GM18507 (cell line): Measurements from ENCODE around the gene OPHN1.

ENCODE experiments used
- DNase-seq: peaks from one replicate; pipeline ENCODE4 v3.0.0; 2011; ENCODE audit warnings: low read depth; ENCODE audit not compliant: insufficient read length; ENCODE audit errors: extremely low spot score
- FAIRE-seq: peaks from 2 replicates; lab custom pipeline; 2011; peaks lifted over from hg19 to GRCh38; lab: Jason Lieb, UNC

The OPHN1 gene, protein sequence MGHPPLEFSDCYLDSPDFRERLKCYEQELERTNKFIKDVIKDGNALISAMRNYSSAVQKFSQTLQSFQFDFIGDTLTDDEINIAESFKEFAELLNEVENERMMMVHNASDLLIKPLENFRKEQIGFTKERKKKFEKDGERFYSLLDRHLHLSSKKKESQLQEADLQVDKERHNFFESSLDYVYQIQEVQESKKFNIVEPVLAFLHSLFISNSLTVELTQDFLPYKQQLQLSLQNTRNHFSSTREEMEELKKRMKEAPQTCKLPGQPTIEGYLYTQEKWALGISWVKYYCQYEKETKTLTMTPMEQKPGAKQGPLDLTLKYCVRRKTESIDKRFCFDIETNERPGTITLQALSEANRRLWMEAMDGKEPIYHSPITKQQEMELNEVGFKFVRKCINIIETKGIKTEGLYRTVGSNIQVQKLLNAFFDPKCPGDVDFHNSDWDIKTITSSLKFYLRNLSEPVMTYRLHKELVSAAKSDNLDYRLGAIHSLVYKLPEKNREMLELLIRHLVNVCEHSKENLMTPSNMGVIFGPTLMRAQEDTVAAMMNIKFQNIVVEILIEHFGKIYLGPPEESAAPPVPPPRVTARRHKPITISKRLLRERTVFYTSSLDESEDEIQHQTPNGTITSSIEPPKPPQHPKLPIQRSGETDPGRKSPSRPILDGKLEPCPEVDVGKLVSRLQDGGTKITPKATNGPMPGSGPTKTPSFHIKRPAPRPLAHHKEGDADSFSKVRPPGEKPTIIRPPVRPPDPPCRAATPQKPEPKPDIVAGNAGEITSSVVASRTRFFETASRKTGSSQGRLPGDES

DNA sequence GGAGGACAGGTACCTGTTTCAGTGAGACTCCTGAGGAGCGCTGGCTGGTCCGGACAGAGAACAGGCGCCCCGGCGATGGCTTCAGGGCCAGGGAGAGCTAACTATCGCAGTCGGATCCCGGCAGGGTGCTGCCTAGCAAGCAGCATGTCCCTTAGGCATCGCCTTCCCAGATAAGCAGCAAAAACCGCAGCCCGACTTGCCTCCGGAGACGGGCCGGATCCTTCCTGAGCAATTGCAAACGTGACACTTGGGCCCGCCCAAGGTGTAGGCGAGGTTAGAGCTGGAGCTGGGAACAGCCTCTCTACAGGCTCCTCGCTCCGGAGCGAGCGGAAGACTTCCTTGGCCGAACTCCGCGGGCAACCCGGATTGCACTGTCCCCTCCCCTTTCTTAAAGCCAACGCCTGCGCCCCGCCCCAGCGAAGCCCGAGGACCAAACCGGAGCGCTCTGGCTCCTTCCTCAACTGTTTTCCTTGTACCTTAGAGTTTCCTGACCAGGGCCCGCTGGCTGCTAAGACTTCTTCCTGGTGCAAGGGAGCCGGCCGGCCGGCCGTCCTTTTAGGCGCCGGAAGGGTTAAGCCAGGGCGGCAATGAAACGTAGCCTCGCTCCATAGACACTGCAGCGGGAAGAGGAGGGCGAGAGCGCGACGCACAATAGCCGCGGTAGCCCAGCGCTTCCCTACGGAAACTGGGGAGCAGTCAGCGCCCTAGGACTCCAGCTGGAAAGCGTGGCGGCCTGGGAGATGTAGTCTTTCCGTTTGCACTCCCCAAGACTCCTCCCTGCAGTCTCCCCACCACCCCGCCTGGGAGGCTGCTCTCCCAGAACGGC lies at the start of gene OPHN1:
OPHN1 (minus strand) TSS at position 341 of the 826 bp plus-strand sequence. CDS start 475 bp downstream, outside the sequence.
- FAIRE-seq (no peak), DNase-seq (no peak)

DNA sequence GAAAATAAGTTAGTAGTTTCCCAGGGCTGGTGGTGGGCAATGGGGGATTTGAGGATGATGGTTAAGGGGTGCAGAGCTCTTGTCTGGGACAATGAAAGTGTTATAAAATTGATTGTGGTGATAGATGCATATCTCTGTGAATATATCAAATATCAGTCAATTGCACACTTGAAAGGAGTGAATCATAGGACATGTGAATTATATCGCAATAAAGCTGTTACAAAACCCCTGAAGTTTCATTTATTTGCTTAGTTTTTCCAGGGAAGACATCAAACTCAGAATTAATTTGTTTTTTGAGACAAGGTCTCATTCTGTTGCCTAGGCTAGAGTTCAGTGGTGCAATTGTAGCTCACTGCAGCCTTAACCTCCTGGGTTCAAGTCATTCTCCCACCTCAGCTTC lies 47.7 kb upstream of the OPHN1 start:
- DNase-seq (no peak), FAIRE-seq (no peak)

DNA sequence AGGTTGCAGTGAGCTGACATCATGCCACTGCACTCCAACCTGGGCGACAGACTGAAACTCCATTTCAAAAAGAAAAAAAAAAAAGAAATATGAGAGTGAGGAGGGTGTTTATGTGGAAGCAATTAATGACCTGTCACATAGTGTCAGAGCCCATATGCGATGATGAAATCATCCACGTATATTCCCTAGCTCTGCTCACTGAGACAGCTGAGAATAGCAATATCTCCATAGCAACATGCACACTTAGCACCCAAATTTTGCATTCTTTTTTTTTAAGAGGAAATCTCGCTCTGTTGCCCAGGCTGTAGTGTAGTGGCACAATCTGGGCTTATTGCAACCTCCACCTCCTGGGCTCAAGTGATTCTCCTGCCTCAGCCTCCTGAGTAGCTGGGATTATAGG lies 31.5 kb upstream of the OPHN1 start:
- DNase-seq (no peak), FAIRE-seq (no peak)

DNA sequence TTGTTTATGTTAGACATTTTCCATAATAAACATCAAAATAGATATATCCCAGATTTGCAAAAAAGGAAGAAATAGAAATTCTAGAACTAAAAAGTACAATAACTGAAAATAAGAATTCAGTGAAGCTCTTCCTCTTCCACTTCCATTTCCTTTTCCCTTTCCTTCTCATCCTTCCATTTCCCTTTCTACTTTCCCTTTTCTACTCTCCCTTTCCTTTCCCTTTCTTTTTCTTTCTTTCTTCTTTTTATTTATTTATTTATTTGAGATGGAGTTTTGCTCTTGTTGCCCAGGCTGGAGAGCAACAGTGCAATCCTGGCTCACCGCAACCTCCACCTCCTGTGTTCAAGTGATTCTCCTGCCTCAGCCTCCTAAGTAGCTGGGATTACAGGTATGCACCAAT lies 30.6 kb upstream of the OPHN1 start:
- no peak for FAIRE-seq

DNA sequence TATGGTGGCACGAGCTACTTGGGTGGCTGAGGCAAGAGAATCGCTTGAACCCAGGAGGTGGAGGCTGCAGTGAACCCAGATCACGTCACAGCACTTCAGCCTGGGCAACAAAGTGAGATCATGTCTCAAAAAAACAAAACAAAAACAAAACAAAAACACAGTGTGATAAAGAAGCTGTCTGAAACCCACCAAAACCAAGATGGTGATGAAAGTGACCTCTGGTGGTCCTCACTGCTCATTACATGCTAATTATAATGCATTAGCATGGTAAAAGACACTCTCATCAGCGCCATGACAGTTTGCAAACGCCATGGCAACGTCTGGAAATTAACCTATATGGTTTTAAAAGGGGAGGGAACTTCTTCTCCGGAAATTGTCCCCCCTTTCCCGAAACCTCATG lies 29.4 kb upstream of the OPHN1 start:
- no peak for DNase-seq
- peak; percentile 68 for FAIRE-seq

More for the DNA sequence above, 30.6 kb upstream of the OPHN1 start:
- no peak for DNase-seq

DNA sequence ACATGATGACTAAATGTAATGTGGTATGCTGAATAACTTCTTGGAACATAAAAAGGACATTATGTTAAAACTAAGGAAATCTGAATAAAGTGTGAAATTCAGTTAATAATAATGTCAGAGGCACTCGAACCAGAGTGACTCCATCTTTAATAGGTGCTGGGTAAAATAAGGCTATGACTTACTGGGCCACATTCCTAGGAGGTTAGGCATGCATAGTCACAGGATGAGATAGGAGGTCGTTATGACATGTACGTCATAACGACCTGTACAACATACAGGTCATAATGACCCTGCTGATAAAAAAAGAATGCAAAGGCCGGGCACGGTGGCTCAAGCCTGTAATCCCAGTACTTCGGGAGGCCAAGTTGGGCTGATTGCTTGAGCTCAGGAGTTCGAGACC lies 28.9 kb upstream of the OPHN1 start:
- DNase-seq (no peak), FAIRE-seq (no peak)

DNA sequence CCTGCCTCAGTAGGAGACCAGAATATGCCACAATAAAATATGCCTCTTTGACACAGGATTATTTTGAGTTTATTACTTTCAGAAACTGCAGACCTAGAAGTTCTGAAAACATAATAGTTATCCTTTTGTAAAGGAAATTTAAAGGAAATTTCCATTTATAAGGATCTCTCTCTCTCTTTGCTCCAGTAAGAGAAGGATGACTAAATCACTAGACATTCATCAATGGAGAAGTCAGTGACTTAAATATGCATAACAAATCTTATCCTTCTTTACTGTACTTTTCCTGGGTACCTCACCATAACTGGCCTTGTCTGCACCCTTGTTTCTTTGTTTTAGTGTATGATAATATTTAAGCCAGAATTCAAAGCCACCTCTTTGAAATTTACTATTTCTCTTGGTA lies 28.3 kb upstream of the OPHN1 start:
- no peak for DNase-seq

DNA sequence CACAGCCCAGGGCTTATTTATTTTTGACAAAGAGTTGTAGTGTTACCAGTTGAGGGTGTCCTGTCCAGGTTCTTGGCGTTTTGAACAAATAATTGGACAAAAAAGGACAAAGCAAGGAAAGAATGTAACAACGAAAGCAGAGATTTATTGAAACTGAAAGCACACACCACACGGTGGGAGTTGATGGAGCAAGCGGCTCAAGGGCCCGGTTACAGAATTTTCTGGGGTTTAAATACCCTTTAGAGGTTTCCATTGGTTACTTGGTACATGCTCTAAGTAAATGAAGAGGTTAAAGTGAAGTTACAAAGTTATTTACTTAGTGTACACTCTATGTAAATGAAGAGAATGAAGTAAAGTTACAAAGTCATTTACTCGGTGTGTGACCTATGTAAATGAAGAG lies 27.8 kb upstream of the OPHN1 start:
- FAIRE-seq (no peak), DNase-seq (no peak)

More for the DNA sequence above, 28.3 kb upstream of the OPHN1 start:
- no peak for FAIRE-seq

DNA sequence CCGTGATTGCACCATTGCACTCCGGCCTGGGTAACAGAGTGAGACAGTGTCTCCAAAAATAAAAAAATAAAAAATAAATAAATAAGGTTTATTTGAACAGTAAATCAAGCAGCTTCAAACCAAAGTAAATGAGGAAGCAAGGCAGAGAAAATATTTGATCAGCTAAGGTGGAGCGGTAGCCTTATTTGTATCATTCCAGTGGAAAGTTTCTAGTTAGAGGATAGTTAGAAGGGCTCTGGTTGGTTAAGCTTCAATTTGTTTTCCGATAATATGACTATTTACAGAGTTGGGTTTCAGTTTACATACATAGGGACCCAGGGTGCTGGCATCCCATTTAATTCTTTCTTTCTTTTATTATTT lies 21.8 kb upstream of the OPHN1 start:
- DNase-seq, result no peak
- FAIRE-seq, result no peak

DNA sequence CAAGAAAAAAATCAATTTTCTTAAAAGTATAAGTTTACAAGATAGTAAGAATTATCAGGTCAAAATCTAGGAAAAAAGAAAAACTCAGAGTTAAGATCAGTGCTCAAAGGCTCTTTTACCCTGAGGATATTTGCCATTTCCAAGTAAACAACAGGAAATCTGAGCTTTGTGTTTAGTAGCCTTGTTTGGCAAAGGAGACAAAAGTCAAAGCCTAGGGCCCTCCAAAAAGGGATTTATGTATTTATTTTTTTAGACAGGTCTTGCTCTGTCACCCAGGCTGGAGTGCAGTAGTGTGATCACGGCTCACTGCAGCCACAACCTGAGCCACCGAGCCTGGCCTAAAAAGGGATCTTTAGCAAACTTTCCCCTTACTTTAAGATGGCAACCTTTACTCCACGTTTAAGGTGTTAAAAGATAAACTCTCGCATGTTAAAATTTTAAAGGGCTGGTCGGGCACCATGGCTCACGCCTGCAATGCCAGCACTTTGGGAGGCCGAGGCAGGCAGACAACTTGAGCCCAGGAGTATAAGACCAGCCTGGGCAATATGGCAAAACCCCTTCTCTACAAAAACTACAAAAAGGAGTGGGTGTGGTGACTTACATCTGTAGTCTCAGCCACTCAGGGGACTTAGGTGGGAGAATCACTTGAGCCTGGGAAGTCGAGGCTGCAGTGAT lies 21.3 kb upstream of the OPHN1 start:
- FAIRE-seq, result no peak
- DNase-seq, result no peak

DNA sequence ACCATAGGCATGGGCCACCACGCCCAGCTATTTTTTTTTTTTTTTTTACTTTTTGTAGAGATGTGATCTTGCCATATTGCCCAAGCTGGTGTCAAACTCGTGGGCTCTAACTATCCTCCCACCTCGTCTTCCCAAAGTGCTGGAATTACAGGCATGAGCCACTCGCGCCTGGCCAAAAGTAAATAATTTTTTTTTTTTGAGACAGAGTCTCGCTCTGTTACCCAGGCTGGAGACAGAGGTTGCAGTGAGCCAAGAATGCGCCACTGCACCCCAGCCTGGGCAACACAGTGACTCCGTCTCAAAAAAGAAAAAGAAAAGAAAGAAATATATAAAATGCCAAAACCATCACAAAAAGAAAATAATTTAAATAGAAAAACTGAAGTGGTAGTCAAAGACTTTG lies 18.4 kb upstream of the OPHN1 start:
- DNase-seq (no peak), FAIRE-seq (no peak)

DNA sequence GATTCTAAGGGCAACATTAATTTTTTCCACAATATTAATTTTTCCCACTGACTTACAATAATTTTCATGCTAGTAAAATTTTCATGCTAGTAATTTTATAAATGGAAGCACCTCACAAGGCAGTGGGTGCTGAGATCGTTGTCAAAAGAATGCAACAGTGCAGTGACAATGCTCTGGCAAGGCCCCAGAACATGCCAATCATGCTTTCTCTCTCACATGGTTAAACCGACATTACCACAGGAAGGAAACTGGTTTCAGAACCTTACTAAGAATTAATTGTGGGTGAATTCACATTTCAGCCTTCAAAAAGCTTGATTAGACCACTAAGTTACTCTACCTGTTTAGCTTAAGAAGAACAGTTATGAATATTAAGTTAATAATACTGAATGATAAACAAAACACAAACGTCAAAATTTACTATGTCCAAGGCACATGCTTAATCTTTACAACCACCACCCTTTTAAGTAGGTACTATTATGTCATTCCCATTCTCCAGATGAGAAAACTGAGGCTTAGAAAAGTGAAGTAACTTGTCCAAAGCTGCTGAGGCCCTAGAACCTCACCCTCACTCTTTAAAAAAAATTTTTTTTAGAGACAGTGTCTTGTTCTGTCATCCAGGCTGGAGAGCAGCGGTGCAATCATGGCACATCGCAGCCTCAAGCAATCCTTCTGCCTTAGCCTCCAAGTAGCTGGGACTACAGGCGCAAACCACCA lies 10.0 kb upstream of the OPHN1 start:
- DNase-seq (no peak), FAIRE-seq (no peak)

DNA sequence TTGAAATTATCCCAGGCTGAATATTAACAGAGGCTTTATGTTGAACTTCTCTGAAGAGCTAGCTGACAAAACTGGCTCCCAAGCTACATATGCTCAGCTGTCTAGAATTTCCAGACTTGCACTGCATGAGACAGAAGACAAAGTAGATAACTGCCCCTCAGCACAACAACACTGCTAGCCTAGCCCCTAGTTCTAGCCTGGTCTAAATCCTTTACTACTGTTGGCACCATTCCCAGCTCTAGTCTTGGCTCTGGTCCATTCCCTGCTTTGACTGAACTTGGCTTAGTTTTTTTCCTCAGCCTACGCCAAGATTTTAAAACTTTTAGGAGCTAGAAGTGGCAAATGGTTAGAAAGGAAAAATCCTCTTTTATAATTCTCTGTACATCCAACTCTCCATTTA lies 7.6 kb upstream of the OPHN1 start:
- FAIRE-seq, result no peak

DNA sequence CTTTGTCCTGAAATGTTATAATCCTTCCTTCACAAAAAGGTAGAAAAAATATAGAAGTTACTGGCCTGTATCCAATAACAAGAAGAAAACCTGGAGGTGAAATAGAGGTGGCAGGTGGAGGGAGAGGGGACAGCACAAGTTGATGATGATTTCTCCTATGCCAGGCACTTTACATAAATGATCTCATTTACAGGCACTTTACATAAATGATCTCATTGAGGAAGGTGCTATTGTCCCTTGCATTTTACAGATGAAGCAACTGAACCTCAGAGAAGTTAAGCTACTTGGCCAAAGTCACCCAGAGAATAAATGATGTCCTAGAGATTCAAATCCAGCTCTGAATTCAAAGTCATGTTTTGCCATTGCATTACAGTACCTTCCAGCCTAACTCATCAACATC lies 7.1 kb upstream of the OPHN1 start:
- FAIRE-seq, result no peak
- DNase-seq, result no peak

More for the DNA sequence above, 7.6 kb upstream of the OPHN1 start:
- DNase-seq, result no peak

DNA sequence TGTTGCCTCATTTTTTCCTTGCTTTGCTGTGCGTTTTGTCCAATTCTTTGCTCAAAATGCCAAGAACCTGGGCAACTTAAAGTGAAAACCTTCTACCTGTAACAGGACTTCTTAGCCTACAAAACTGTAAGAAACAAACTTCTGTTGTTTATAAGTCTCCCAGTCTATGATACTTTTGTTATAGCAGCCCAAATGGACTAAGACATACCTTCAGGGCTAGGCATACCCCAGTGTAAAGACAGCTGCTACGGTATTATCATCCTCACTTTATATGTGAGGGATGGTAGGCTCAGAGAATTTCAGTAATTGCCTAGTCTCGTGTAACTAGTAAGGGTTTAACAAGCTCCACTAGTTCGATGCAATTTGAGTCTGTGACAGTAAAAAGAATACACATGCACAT lies 6.0 kb upstream of the OPHN1 start:
- DNase-seq (no peak), FAIRE-seq (no peak)

DNA sequence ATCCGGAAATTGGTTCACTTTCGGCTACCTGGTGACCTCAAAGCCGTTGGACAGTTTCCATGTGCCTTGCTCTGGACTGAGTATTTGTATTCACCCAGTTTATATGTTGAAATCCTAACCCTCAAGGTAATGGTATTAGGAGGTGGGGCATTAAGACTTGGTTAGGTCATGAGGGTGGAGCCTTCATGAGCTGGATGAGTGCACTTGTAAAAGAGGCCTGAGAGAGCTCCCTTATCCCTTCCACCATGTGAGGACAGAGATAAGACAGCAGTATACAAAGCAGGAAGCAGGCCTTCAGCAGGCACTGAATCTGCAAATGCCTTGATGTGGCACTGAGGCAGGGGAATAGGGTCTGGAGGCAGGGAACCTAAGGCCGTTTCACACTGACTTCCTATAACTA lies 5.3 kb upstream of the OPHN1 start:
- FAIRE-seq (no peak), DNase-seq (no peak)

DNA sequence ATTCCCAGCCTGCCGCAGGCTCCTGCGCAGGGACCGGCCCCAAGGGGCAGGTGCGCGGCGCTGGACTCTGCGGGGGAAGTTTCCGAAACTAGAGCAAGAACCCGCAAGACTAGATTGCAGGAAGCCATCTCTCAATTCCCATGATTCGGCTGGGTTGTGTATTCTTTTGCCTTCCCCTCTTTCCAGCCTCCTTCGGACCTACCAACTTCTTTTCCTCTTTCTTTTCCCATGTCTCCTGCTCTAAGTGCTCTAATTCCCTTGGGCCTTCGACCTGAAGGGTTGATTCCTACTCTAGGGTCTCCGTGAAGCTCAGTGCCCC lies 645 bp upstream of the OPHN1 start:
- no peak for FAIRE-seq

DNA sequence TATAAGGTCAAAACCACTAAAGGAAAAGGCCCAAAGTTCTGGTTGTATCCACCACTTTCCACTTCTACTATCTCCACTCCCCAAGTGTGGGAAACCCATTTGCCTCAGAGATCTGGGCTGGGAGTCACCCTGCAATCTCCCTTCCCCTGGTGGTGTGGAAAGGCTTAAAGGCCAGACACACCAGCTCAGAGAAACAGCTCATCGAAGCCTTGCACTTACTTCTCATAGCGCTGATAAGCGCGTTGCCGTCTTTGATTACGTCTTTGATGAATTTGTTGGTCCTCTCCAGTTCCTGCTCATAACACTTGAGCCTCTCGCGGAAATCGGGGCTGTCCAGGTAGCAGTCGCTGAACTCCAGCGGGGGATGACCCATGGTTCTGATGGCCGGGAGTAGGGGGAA lies 647 bp downstream of the OPHN1 start:
- DNase-seq (no peak), FAIRE-seq (no peak)

More for the DNA sequence above, 645 bp upstream of the OPHN1 start:
- DNase-seq, result no peak

DNA sequence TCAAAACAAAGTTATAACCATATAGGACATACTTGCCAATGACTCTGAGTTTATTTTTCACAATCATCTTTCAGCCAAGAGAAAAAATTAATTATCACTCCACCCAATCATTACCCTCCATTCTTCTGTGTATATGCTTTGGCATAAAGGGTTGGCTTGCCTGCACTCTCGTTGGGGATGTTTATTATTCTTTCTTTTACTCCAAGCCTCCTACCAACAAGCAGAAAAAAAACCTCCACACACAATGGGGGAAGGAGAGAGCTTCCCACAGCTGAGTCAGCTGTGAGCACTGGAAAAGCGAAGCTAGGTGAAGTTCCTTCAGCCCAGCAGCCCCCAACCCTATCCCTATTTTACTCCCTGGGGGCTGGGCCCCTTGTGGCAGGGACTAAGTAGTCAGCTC lies 1.5 kb downstream of the OPHN1 start:
- DNase-seq (no peak), FAIRE-seq (no peak)
